HepG2 (cell line): Measurements from ENCODE around the gene C2orf81. TPM values are rescaled to one million over a fixed set of nuclear protein-coding genes. Genes with fewer than 3 reads are reported as not detected.

Source experiments
- ATF3 ChIP-seq: sonication (generic); formaldehyde crosslinking; IDR thresholded peaks from 2 replicates; pipeline ENCODE4 v1.4.0; 2020; ENCODE audit warnings: missing genetic modification reagents
- HMGA1 ChIP-seq: sonication (generic); formaldehyde crosslinking; conservative IDR thresholded peaks from 2 replicates; pipeline ENCODE4 v1.4.0; 2020; ENCODE audit warnings: missing genetic modification reagents
- MAF1 ChIP-seq: sonication (generic); formaldehyde crosslinking; IDR thresholded peaks from 2 replicates; pipeline ENCODE4 v1.5.0; 2020; ENCODE audit warnings: missing genetic modification reagents, borderline replicate concordance
- MIER3 ChIP-seq: IDR thresholded peaks from 2 replicates; pipeline ENCODE4 v1.6.1; 2016; ENCODE audit warnings: missing compliant biosample characterization, borderline replicate concordance
- RCOR2 ChIP-seq: IDR thresholded peaks from 2 replicates; pipeline ENCODE4 v1.6.1; 2016; ENCODE audit warnings: missing biosample characterization, missing genetic modification reagents
- RFX3 ChIP-seq: IDR thresholded peaks from 2 replicates; pipeline ENCODE4 v1.6.1; 2016; ENCODE audit warnings: missing biosample characterization, missing genetic modification reagents
- SOX6 ChIP-seq, 2 experiments: fragments of 450-650 bp in 1 of 2; sonication (generic) in 1 of 2; formaldehyde crosslinking in 1 of 2; IDR thresholded peaks; 2 replicates each; pipeline versions ENCODE4 v1.4.0 to v1.6.1; 2017 to 2020; ENCODE audit warnings: antibody characterized with exemption in 1 of 2, mild to moderate bottlenecking in 1 of 2, missing genetic modification reagents in 1 of 2
- STAG1 ChIP-seq: sonication (generic); formaldehyde crosslinking; IDR thresholded peaks from 2 replicates; pipeline ENCODE4 v1.4.0; 2020; ENCODE audit warnings: missing genetic modification reagents
- SYNCRIP ChIP-seq: fragments of 200-400 bp; formaldehyde crosslinking; IDR thresholded peaks from 2 replicates; pipeline ENCODE4 v1.6.1; 2018; ENCODE audit warnings: mild to moderate bottlenecking, low read depth, low read length; ENCODE audit not compliant: insufficient read depth
- TERF1 ChIP-seq: sonication (generic); formaldehyde crosslinking; IDR thresholded peaks from 2 replicates; pipeline ENCODE4 v1.8.0; 2022; ENCODE audit warnings: mild to moderate bottlenecking, missing genetic modification reagents, moderate library complexity
- ZNF18 ChIP-seq: sonication (generic); formaldehyde crosslinking; IDR thresholded peaks from 2 replicates; pipeline ENCODE4 v1.8.0; 2022; ENCODE audit warnings: mild to moderate bottlenecking, missing genetic modification reagents; ENCODE audit not compliant: insufficient replicate concordance
- ZNF549 ChIP-seq: sonication (generic); formaldehyde crosslinking; IDR thresholded peaks from 2 replicates; pipeline ENCODE4 v1.5.0; 2020; ENCODE audit warnings: missing genetic modification reagents
- ZNF709 ChIP-seq: sonication (generic); formaldehyde crosslinking; IDR thresholded peaks from 2 replicates; pipeline ENCODE4 v1.5.0; 2020; ENCODE audit warnings: mild to moderate bottlenecking, missing genetic modification reagents
- ZNF775 ChIP-seq: sonication (generic); formaldehyde crosslinking; IDR thresholded peaks from 2 replicates; pipeline ENCODE4 v1.4.0; 2020; ENCODE audit warnings: missing genetic modification reagents, mild to moderate bottlenecking, moderate library complexity, borderline replicate concordance
- ZNF790 ChIP-seq: sonication (generic); formaldehyde crosslinking; IDR thresholded peaks from 2 replicates; pipeline ENCODE4 v1.8.0; 2022; ENCODE audit warnings: missing genetic modification reagents, mild to moderate bottlenecking, borderline replicate concordance
- ZNF83 ChIP-seq: sonication (generic); formaldehyde crosslinking; IDR thresholded peaks from 2 replicates; pipeline ENCODE4 v1.4.0; 2020; ENCODE audit warnings: missing genetic modification reagents, mild to moderate bottlenecking, borderline replicate concordance
- ZSCAN5A ChIP-seq: sonication (generic); formaldehyde crosslinking; IDR thresholded peaks from 2 replicates; pipeline ENCODE4 v1.8.0; 2022; ENCODE audit warnings: mild to moderate bottlenecking, missing genetic modification reagents, borderline replicate concordance
- ZSCAN9 ChIP-seq: IDR thresholded peaks from 2 replicates; pipeline ENCODE4 v1.6.1; 2016; ENCODE audit warnings: borderline replicate concordance
- polyA plus RNA-seq, 8 experiments: library from polyadenylated mRNA; depleted of rRNA in 3 of 8; stranded (reverse) in 7 of 8; unstranded in 1 of 8; fragments of >200 nt; fragmentation: Illumina TruSeq in 4 of 8; extraction: Trizol in 4 of 8; gene quantifications; 2 replicates each; pipeline versions ENCODE4 v1.2.1 to v1.2.3, GENCODE V29; 2011 to 2016; ENCODE audit warnings: low read depth in 4 of 8, missing spikeins in 1 of 8, mixed read lengths in 1 of 8; ENCODE audit not compliant: insufficient read depth in 1 of 8
- total RNA-seq, 5 experiments: library from RNA; depleted of rRNA; stranded (reverse); fragments of >200 nt; fragmentation: Illumina TruSeq; extraction: Trizol; gene quantifications; 2 replicates each; pipeline ENCODE4 v1.2.3, GENCODE V29; 2016; ENCODE audit warnings: low read depth in 1 of 5
- TF ChIP-seq, protein P1 (sequence below): sonication (generic); formaldehyde crosslinking; conservative IDR thresholded peaks from 2 replicates; pipeline ENCODE4 v1.8.0; 2022; ENCODE audit warnings: missing genetic modification reagents
- TF ChIP-seq, protein P2 (sequence below): sonication (generic); formaldehyde crosslinking; IDR thresholded peaks from 2 replicates; pipeline ENCODE4 v1.4.0; 2020; ENCODE audit warnings: missing genetic modification reagents

The C2orf81 gene
- total and polyA plus RNA-seq, 2 of the 13 experiments (the other 11 are each of a cell fraction or from before 2014, with no cell fraction given), result 0.15 to 0.17 TPM

- TF ChIP-seq TERF1, result no peak
- peak; percentile 30 for TF ChIP-seq ZNF18
- TF ChIP-seq ZSCAN9 (CRISPR knock-in tag), result peak; percentile 35; the same call in 1 of the 2 replicates
- TF ChIP-seq ZNF775, result peak; percentile 61; the same call in 1 of the 2 replicates
- TF ChIP-seq, protein P1, sequence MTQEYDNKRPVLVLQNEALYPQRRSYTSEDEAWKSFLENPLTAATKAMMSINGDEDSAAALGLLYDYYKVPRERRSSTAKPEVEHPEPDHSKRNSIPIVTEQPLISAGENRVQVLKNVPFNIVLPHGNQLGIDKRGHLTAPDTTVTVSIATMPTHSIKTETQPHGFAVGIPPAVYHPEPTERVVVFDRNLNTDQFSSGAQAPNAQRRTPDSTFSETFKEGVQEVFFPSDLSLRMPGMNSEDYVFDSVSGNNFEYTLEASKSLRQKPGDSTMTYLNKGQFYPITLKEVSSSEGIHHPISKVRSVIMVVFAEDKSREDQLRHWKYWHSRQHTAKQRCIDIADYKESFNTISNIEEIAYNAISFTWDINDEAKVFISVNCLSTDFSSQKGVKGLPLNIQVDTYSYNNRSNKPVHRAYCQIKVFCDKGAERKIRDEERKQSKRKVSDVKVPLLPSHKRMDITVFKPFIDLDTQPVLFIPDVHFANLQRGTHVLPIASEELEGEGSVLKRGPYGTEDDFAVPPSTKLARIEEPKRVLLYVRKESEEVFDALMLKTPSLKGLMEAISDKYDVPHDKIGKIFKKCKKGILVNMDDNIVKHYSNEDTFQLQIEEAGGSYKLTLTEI, result no peak
- TF ChIP-seq SOX6 (IDR thresholded peaks at IDR 0.05), result no peak
- TF ChIP-seq SOX6 (CRISPR knock-in tag; IDR thresholded peaks at IDR 0.05), result peak; percentile 89
- TF ChIP-seq ZNF549 (CRISPR knock-in tag), result no peak
- TF ChIP-seq RFX3 (CRISPR knock-in tag), result 0 out of 2 replicates have a peak, but pooled peaks have one; percentile 6
- peak; percentile 81 for TF ChIP-seq RCOR2 (CRISPR knock-in tag)
- TF ChIP-seq, protein P2, sequence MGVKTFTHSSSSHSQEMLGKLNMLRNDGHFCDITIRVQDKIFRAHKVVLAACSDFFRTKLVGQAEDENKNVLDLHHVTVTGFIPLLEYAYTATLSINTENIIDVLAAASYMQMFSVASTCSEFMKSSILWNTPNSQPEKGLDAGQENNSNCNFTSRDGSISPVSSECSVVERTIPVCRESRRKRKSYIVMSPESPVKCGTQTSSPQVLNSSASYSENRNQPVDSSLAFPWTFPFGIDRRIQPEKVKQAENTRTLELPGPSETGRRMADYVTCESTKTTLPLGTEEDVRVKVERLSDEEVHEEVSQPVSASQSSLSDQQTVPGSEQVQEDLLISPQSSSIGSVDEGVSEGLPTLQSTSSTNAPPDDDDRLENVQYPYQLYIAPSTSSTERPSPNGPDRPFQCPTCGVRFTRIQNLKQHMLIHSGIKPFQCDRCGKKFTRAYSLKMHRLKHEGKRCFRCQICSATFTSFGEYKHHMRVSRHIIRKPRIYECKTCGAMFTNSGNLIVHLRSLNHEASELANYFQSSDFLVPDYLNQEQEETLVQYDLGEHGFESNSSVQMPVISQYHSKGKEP (CRISPR knock-in tag), result 0 out of 2 replicates have a peak, but pooled peaks have one; percentile 28
- TF ChIP-seq STAG1 (CRISPR knock-in tag), result peak; percentile 27
- TF ChIP-seq ATF3, result peak; percentile 77
- TF ChIP-seq MAF1 (CRISPR knock-in tag), result no peak; the same call in none of the 2 replicates
- TF ChIP-seq MIER3 (CRISPR knock-in tag), result peak; percentile 68; the same call in 1 of the 2 replicates
- TF ChIP-seq ZNF709 (CRISPR knock-in tag), result peak; percentile 84
- peak; percentile 86; the same call in 1 of the 2 replicates for TF ChIP-seq ZNF790 (CRISPR knock-in tag)
- TF ChIP-seq ZSCAN5A, result peak; percentile 46; the same call in 1 of the 2 replicates
- TF ChIP-seq HMGA1 (CRISPR knock-in tag), result no peak
- no peak for TF ChIP-seq ZNF83 (CRISPR knock-in tag)
- no peak for TF ChIP-seq SYNCRIP
These were observed 19.2 kb upstream of the C2orf81 start (continued) for GRCh38 chr2:74440378-74441169.
